ENCODE data around the gene PXDN. TPM values are rescaled to one million over a fixed set of nuclear protein-coding genes. Genes with fewer than 3 reads are reported as not detected.

PXDN gene
- total and polyA plus RNA-seq, 8 donors = 3.3 to 71.6 (median 28.0) TPM

GRCh38 chr2:1606046-1606400 lies 138.3 kb downstream of the PXDN start:
- TF ChIP-seq POLR2AphosphoS5 (IDR thresholded peaks at IDR 0.05) = no peak
- TF ChIP-seq EP300 (IDR thresholded peaks at IDR 0.05) = no peak
- no peak for TF ChIP-seq POLR2A (IDR thresholded peaks at IDR 0.05)
- TF ChIP-seq, protein P1, sequence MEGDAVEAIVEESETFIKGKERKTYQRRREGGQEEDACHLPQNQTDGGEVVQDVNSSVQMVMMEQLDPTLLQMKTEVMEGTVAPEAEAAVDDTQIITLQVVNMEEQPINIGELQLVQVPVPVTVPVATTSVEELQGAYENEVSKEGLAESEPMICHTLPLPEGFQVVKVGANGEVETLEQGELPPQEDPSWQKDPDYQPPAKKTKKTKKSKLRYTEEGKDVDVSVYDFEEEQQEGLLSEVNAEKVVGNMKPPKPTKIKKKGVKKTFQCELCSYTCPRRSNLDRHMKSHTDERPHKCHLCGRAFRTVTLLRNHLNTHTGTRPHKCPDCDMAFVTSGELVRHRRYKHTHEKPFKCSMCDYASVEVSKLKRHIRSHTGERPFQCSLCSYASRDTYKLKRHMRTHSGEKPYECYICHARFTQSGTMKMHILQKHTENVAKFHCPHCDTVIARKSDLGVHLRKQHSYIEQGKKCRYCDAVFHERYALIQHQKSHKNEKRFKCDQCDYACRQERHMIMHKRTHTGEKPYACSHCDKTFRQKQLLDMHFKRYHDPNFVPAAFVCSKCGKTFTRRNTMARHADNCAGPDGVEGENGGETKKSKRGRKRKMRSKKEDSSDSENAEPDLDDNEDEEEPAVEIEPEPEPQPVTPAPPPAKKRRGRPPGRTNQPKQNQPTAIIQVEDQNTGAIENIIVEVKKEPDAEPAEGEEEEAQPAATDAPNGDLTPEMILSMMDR (IDR thresholded peaks at IDR 0.05) = no peak
- intact Hi-C loops (cut with DNase I; ENCODE audit: low total_unique reads) = no loop called here
- peaks cover 0 to 19% (median 5%) of the 10 kb centered on the region in 4 donors for H3K4me1 ChIP-seq
- peaks cover 0 to 33% (median 0%) of the 10 kb centered on the region in 3 donors for H3K27me3 ChIP-seq
- H3K36me3 ChIP-seq = no peaks in the 10 kb centered on the region
- H3K9me3 ChIP-seq = no peaks in the 10 kb centered on the region
- H3K4me3 ChIP-seq = no peak overlapping the region
- 64 to 92% (median 73%) methylated on average over 3 to 14 of the region's 14 CpGs for WGBS, 5 donors
- H3K27ac ChIP-seq = peak overlapping the region in 2 of 5 donors; percentile 13 to 59
- DNase-seq = no peak

DNA sequence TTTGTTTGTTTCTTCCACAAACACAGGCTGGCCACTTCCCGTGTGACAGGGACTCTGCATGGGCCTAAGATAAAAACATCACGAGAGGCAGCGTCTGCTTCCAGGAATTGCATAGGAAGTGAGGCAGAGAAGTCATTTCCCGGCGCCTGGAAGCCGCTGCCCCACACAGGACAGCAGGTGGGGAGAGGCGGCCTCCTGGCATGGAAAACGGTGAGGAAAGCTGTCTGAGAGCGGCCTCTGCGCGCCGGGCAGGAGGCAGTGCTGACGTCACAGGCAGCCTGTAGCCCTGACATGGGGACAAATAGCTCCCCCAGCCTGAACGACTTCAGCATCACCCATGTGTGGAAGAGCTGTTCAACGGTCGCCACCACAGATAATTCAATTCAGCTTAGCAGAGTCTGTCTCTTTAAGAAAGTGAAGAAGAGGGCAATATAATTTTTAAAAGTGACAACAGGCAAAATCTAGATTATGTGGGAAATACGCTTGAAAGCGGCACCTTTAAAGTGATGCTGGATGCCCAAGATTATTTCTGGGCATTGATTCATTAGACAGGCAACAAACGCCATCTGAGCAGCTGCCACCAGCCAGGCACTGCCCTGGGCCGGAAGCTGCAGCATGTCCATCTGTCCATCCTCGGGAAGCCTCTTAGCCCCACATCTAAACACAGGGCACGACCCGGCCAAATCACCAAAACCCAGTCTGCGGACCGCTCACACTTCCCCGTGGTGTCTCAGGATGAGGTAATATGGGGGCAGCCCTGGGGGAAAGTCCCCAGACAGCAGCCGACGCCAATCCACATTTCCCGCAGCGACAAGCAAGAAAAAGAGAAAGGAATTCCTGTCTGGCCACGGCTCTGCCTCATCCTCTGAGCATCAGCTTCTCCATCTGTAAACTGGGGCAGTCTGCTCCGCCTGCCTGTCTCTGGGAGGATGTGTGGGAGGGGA lies 138.9 kb downstream of the PXDN start:
- H3K27me3 ChIP-seq = peaks cover 0 to 39% (median 0%) of the 10 kb centered on the region in 3 donors
- peak in 1 of 2 donors; percentile 70 for DNase-seq
- no peaks in the 10 kb centered on the region for H3K36me3 ChIP-seq
- TF ChIP-seq POLR2AphosphoS5 (IDR thresholded peaks at IDR 0.05) = peak in 1 of 3 donors; percentile 19
- no peak for TF ChIP-seq EP300 (IDR thresholded peaks at IDR 0.05)
- peak overlapping the region in 4 of 5 donors; percentile 13 to 59 (median 35) for H3K27ac ChIP-seq
- H3K4me1 ChIP-seq = peaks cover 0 to 24% (median 8%) of the 10 kb centered on the region in 4 donors
- 27 to 41% (median 39%) methylated on average over 22 to 32 of the region's 32 CpGs for WGBS, 5 donors
- no peaks in the 10 kb centered on the region for H3K9me3 ChIP-seq
- no peak overlapping the region for H3K4me3 ChIP-seq
- intact Hi-C loops (cut with DNase I; ENCODE audit: low total_unique reads) = no loop called here

- intact Hi-C loops (cut with DNase I; ENCODE audit: low total_unique reads) = no loop called here
- DNase-seq = no peak
- WGBS, 5 donors = 94 to 96% (median 94%) methylated on average over 13 to 15 of the region's 15 CpGs
Observed at GRCh38 chr2:1603521-1603920, 140.8 kb downstream of the PXDN start.

GRCh38 chr2:1603059-1603458 lies 141.3 kb downstream of the PXDN start:
- WGBS, 5 donors = 88 to 95% (median 94%) methylated on average over 15 of the region's 15 CpGs
- H3K27ac ChIP-seq = no peak overlapping the region
- no peak for DNase-seq

More at GRCh38 chr2:1603521-1603920, 140.8 kb downstream of the PXDN start:
- TF ChIP-seq EP300 (IDR thresholded peaks at IDR 0.05) = no peak
- no peak for TF ChIP-seq POLR2AphosphoS5 (IDR thresholded peaks at IDR 0.05)
- TF ChIP-seq, protein P1 (IDR thresholded peaks at IDR 0.05) = no peak
- no peak for TF ChIP-seq POLR2A (IDR thresholded peaks at IDR 0.05)
- Histone ChIP-seq H3K9me3 (no peaks in the 10 kb centered on the region), H3K27ac (no peak overlapping the region), H3K36me3 (no peaks in the 10 kb centered on the region), H3K4me1 (peaks cover 0 to 24% (median 15%) of the 10 kb centered on the region in 4 donors), H3K27me3 (peaks cover 0 to 39% (median 0%) of the 10 kb centered on the region in 3 donors), H3K4me3 (no peak overlapping the region)

More at GRCh38 chr2:1603059-1603458, 141.3 kb downstream of the PXDN start:
- H3K36me3 ChIP-seq = no peaks in the 10 kb centered on the region
- H3K27me3 ChIP-seq = peaks cover 0 to 39% (median 0%) of the 10 kb centered on the region in 3 donors
- H3K9me3 ChIP-seq = no peaks in the 10 kb centered on the region
- no peak overlapping the region for H3K4me3 ChIP-seq
- TF ChIP-seq, protein P1 (IDR thresholded peaks at IDR 0.05) = no peak
- no peak for TF ChIP-seq EP300 (IDR thresholded peaks at IDR 0.05)
- no peak for TF ChIP-seq POLR2A (IDR thresholded peaks at IDR 0.05)
- TF ChIP-seq POLR2AphosphoS5 (IDR thresholded peaks at IDR 0.05) = no peak
- H3K4me1 ChIP-seq = peaks cover 0 to 24% (median 15%) of the 10 kb centered on the region in 4 donors
- intact Hi-C loops (cut with DNase I; ENCODE audit: low total_unique reads) = no loop called here

Data from stomach (tissue), 9 donors.